A549 (cell line): ENCODE data around the gene TUG1.
A peak's percentile ranks its signal among the peaks of the same experiment; 100 is the strongest.

Experiments used
- ATOH8 ChIP-seq: fragments of 250-450 bp; sonication (Bioruptor Pico); IDR thresholded peaks from 2 replicates; pipeline ENCODE4 v1.5.0; 2020; ENCODE audit warnings: low read depth, mild to moderate bottlenecking, moderate library complexity
- BCL3 ChIP-seq: fragments of >200 bp; sonication (Bioruptor Twin); formaldehyde crosslinking; IDR thresholded peaks from 3 replicates; pipeline ENCODE4 v1.6.1; 2016
- BHLHE40 ChIP-seq: IDR thresholded peaks from 2 replicates; pipeline ENCODE4 v1.6.1; 2012; ENCODE audit warnings: low read depth, low read length, inconsistent platforms
- CBX2 ChIP-seq: fragments of 200-600 bp; sonication (generic); IDR thresholded peaks from 2 replicates; pipeline ENCODE4 v1.6.1; 2016; ENCODE audit warnings: low read depth, mild to moderate bottlenecking, borderline replicate concordance
- CTCF ChIP-seq: fragments of >200 bp; sonication (Bioruptor Twin); formaldehyde crosslinking; IDR thresholded peaks from 3 replicates; pipeline ENCODE4 v1.5.1; 2016
- HOXA7 ChIP-seq: fragments of 250-450 bp; sonication (Bioruptor Pico); IDR thresholded peaks from 2 replicates; pipeline ENCODE4 v1.5.0; 2020; ENCODE audit warnings: mild to moderate bottlenecking, moderate library complexity
- JUNB ChIP-seq: fragments of >200 bp; sonication (Bioruptor Twin); formaldehyde crosslinking; IDR thresholded peaks from 2 replicates; pipeline ENCODE4 v1.6.1; 2016
- MAX ChIP-seq: IDR thresholded peaks from 2 replicates; pipeline ENCODE4 v1.6.1; 2012
- MYC ChIP-seq: IDR thresholded peaks from 2 replicates; pipeline ENCODE4 v1.6.1; 2012; ENCODE audit warnings: mild to moderate bottlenecking, inconsistent platforms, low read length, improper control_type of control experiment, borderline replicate concordance
- POLR2A ChIP-seq: IDR thresholded peaks from 2 replicates; pipeline ENCODE4 v1.6.1; 2012; ENCODE audit warnings: mild to moderate bottlenecking, low read length
- SMC3 ChIP-seq: fragments of >200 bp; sonication (Bioruptor Twin); formaldehyde crosslinking; IDR thresholded peaks from 3 replicates; pipeline ENCODE4 v1.6.1; 2018; ENCODE audit warnings: inconsistent platforms
- SREBF2 ChIP-seq: fragments of 450-650 bp; IDR thresholded peaks from 2 replicates; pipeline ENCODE4 v1.6.1; 2014; ENCODE audit warnings: mild to moderate bottlenecking, moderate library complexity
- USF2 ChIP-seq: fragments of 450-650 bp; IDR thresholded peaks from 2 replicates; pipeline ENCODE4 v1.6.1; 2014; ENCODE audit warnings: antibody characterized with exemption
- ZFP36 ChIP-seq: fragments of 450-650 bp; IDR thresholded peaks from 2 replicates; pipeline ENCODE4 v1.6.1; 2014; ENCODE audit warnings: borderline replicate concordance; ENCODE audit not compliant: partially characterized antibody

- TF ChIP-seq CTCF (no peak), BHLHE40 (peak; percentile 31; the same call in 1 of the 2 replicates), POLR2A (peak; percentile 17; the same call in 1 of the 2 replicates), MYC (no peak), JUNB (no peak), SREBF2 (no peak), BCL3 (no peak), MAX (peak; percentile 74), SMC3 (no peak), HOXA7 (no peak), USF2 (peak; percentile 99), ATOH8 (CRISPR knock-in tag) (no peak), ZFP36 (no peak), CBX2 (no peak)
Measured at GRCh38 chr22:30968924-30969531, at the start of gene TUG1.
